SU-DHL-6 (cell line): Measurements from ENCODE around the gene SGTB.

Experiments
- CTCF ChIP-seq: fragments of 200-600 bp; sonication (generic); IDR thresholded peaks from one replicate; pipeline ENCODE4 v1.5.1; 2017; ENCODE audit warnings: antibody characterized with exemption, mild to moderate bottlenecking, low read length, moderate library complexity; ENCODE audit not compliant: insufficient read depth, poor library complexity, severe bottlenecking
- EZH2phosphoT487 ChIP-seq: fragments of 200-600 bp; sonication (generic), shearing (Covaris generic); conservative IDR thresholded peaks from 2 replicates; pipeline ENCODE4 v1.6.1; 2018; ENCODE audit warnings: mild to moderate bottlenecking, antibody characterized with exemption, low read length, moderate library complexity, mixed read lengths

- TF ChIP-seq CTCF (no peak), EZH2phosphoT487 (no peak)
These were observed 70.8 kb downstream of the SGTB start for GRCh38 chr5:65651144-65651543.
